Mesothelial cell of epicardium (in vitro differentiated cells): ENCODE measurements around the gene IQCK. TPM values are rescaled to one million over a fixed set of nuclear protein-coding genes. Genes with fewer than 3 reads are reported as not detected.

ENCODE experiments used
- DNase-seq, 2 experiments: peaks; one replicate each; pipeline ENCODE4 v3.0.0; 2021; ENCODE audit warnings: low spot score in 2 of 2; ENCODE audit not compliant: unreplicated experiment in 2 of 2
- H3K27ac Mint-ChIP-seq: 2 replicates; pipeline ENCODE4 v1.8.0; 2021; ENCODE audit warnings: mixed read lengths
- H3K27me3 Mint-ChIP-seq: 2 replicates; pipeline ENCODE4 v1.8.0; 2021; ENCODE audit warnings: low read depth, mixed read lengths
- H3K36me3 Mint-ChIP-seq: 2 replicates; pipeline ENCODE4 v1.8.0; 2021; ENCODE audit warnings: mixed read lengths
- H3K4me1 Mint-ChIP-seq: 2 replicates; pipeline ENCODE4 v1.8.0; 2021; ENCODE audit warnings: mixed read lengths
- H3K4me3 Mint-ChIP-seq: 2 replicates; pipeline ENCODE4 v1.8.0; 2021; ENCODE audit warnings: mild to moderate bottlenecking, moderate library complexity, mixed read lengths
- H3K9me3 Mint-ChIP-seq: 2 replicates; pipeline ENCODE4 v1.8.0; 2021; ENCODE audit warnings: mixed read lengths
- CTCF ChIP-seq: fragments of 200-600 bp; sonication (generic); IDR thresholded peaks from one replicate; pipeline ENCODE4 v1.5.0; 2021; ENCODE audit warnings: antibody characterized with exemption; ENCODE audit not compliant: unreplicated experiment
- total RNA-seq: library from RNA; stranded (reverse); gene quantifications from 3 replicates; pipeline ENCODE4 v1.2.1, GENCODE V29; 2021

Gene IQCK
- total RNA-seq, 1 donor from 2014 or later, result 16.0 TPM

- no peak for DNase-seq
- Mint-ChIP-seq H3K27ac (no peak overlapping the region), H3K36me3 (peaks cover 18% of the 10 kb centered on the region), H3K4me3 (no peak overlapping the region), H3K27me3 (no peaks in the 10 kb centered on the region), H3K9me3 (peaks cover 18% of the 10 kb centered on the region), H3K4me1 (no peaks in the 10 kb centered on the region)
- no peak for TF ChIP-seq CTCF
Observed at GRCh38 chr16:19766988-19767387, 48.9 kb downstream of the IQCK start.

- Mint-ChIP-seq H3K9me3 (peaks cover 18% of the 10 kb centered on the region), H3K4me3 (no peak overlapping the region), H3K4me1 (no peaks in the 10 kb centered on the region), H3K27ac (no peak overlapping the region), H3K36me3 (peaks cover 18% of the 10 kb centered on the region), H3K27me3 (no peaks in the 10 kb centered on the region)
- TF ChIP-seq CTCF, result no peak
- no peak for DNase-seq
Observed at GRCh38 chr16:19767497-19767896, 49.4 kb downstream of the IQCK start.

GRCh38 chr16:19769239-19769638, 51.2 kb downstream of the IQCK start:
- Mint-ChIP-seq H3K27ac (no peak overlapping the region), H3K4me3 (no peak overlapping the region), H3K27me3 (no peaks in the 10 kb centered on the region), H3K36me3 (peaks cover 18% of the 10 kb centered on the region), H3K4me1 (no peaks in the 10 kb centered on the region), H3K9me3 (peaks cover 18% of the 10 kb centered on the region)
- no peak for TF ChIP-seq CTCF
- DNase-seq, result no peak

- H3K4me3 Mint-ChIP-seq, result no peak overlapping the region
- DNase-seq, result no peak
- peaks cover 18% of the 10 kb centered on the region for H3K9me3 Mint-ChIP-seq
- no peak overlapping the region for H3K27ac Mint-ChIP-seq
- no peaks in the 10 kb centered on the region for H3K27me3 Mint-ChIP-seq
- H3K4me1 Mint-ChIP-seq, result no peaks in the 10 kb centered on the region
- TF ChIP-seq CTCF, result no peak
- peaks cover 18% of the 10 kb centered on the region for H3K36me3 Mint-ChIP-seq
Observed at GRCh38 chr16:19771040-19771439, 53.0 kb downstream of the IQCK start.

- Mint-ChIP-seq H3K9me3 (peaks cover 18% of the 10 kb centered on the region), H3K27ac (no peak overlapping the region), H3K4me1 (no peaks in the 10 kb centered on the region), H3K27me3 (no peaks in the 10 kb centered on the region), H3K4me3 (no peak overlapping the region), H3K36me3 (peaks cover 18% of the 10 kb centered on the region)
- peak in 1 of 2 experiments; percentile 10 for DNase-seq
- TF ChIP-seq CTCF, result no peak
Observed at GRCh38 chr16:19771796-19772195, 53.7 kb downstream of the IQCK start.

- H3K36me3 Mint-ChIP-seq, result peaks cover 12% of the 10 kb centered on the region
Observed at GRCh38 chr16:19774024-19774423, 56.0 kb downstream of the IQCK start.

More at GRCh38 chr16:19774024-19774423, 56.0 kb downstream of the IQCK start:
- Mint-ChIP-seq H3K27me3 (no peaks in the 10 kb centered on the region), H3K9me3 (peaks cover 11% of the 10 kb centered on the region), H3K4me1 (no peaks in the 10 kb centered on the region), H3K27ac (no peak overlapping the region), H3K4me3 (no peak overlapping the region)
- TF ChIP-seq CTCF, result no peak
- no peak for DNase-seq
